GM19025 (cell line): Measurements from ENCODE around the gene IAPP.
"Not testable (repeated sequence)": the region's sequence is repeated elsewhere in the genome, so short reads cannot be mapped to it uniquely, and the experiment has no call there.

Source experiments
- ATAC-seq: cut with Tn5 transposase; IDR thresholded peaks from one replicate; pipeline ENCODE4 v1.9.1; 2021; ENCODE audit warnings: mild to moderate bottlenecking, low read depth, moderate library complexity; ENCODE audit not compliant: unreplicated experiment

Gene IAPP

GRCh38 chr12:21372602-21373001, at the start of gene IAPP:
TSS of gene IAPP (plus strand) at chr12:21372902. CDS start at chr12:21373352, 450 bp downstream.
- ATAC-seq: no peak

GRCh38 chr12:21323736-21324135, 49.0 kb upstream of the IAPP start:
- ATAC-seq: no peak

GRCh38 chr12:21324551-21324950, 48.2 kb upstream of the IAPP start:
- no peak for ATAC-seq

DNA sequence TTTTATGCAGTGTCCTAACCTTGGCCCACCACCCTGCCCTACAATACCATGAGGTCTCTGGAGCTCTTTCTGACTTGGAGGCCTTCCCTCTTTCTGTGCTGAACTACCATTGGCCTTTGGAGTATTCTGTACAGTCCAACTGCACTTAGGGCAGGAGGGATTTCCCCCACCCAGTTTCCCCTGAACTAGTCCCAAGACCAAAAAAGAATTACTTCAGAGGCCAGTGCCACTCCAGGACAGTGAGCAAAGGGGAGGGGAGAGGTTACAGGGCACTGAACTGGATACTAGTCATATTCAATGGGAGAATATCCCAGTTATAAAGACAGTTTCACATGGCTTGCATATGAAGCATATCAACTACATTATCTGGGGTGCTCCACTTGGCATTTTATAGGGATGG, 44.1 kb upstream of the IAPP start:
- no peak for ATAC-seq

DNA sequence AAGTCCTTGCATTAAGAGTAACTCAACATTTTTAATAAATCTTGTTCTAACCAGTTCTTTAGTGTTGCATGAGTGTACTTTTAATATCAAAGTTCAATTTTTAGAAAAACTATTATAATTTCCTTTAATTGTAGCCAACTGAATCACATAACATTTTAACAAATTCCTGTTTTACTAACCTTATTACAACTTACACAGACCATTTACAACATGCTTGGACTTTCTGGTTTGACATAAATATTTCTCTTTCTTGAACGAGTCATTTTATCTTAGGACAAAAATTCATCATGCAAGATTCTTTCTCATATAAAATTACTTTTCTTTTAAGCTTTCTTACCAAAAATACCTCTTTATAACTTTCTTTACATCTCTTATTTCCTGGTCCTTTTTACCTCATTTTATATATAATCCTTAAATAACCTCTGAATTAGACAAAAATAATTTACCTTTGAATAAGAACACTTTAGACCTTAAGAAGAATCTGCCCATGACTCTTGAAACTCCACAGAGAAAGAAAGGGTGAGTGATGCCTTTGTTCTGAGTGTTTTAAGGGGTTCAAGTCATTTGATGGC, 41.9 kb upstream of the IAPP start:
- no peak for ATAC-seq

DNA sequence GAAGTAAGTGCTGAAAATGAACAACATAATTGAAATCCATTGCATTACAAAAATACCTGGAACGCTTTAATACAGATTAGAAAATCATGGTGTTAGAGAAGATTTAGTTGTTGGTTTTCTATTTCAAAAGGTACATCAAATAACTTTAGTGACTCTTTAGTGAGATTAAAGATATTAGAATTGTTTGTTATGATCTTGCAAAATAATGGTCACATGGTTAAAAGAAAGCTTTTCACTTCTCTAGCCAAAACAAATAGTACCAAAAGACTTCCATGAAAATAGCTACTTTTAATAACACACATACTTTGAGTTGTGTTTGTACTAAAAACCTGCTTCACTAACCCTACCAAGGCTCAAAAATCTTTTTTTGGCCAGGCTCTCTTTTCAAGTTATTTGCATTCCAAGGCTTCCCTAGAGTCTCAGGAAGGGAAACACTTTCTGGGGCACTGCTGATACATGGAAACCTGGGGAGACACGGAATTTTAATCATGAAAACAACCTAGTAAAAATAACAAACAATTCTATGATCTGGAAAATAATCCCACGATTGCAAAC, 37.9 kb upstream of the IAPP start, which contains the start of gene SLCO1A2:
TSS of gene SLCO1A2 (minus strand) at position 147 of the 555 bp plus-strand sequence. CDS start 270 bp downstream, outside the sequence.
- no peak for ATAC-seq

DNA sequence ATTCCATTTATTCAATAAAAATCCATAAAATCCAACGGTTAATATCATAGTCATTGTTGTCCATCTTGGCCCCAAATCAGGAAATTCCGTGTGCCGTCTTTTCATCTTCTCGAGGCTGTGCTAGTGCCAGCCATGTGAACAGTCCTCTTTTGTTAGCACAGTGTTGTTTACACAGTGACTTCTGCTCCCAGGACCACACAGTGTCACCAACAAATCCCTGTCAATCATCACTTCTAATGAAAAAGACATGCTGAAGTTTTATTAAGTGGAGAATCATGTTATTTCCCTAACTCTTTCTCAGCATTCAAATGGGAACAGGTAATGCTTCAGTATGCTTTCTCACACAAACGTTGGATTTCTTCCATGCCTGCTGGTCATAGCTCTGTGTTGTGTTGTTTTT, 36.0 kb upstream of the IAPP start:
- no peak for ATAC-seq

DNA sequence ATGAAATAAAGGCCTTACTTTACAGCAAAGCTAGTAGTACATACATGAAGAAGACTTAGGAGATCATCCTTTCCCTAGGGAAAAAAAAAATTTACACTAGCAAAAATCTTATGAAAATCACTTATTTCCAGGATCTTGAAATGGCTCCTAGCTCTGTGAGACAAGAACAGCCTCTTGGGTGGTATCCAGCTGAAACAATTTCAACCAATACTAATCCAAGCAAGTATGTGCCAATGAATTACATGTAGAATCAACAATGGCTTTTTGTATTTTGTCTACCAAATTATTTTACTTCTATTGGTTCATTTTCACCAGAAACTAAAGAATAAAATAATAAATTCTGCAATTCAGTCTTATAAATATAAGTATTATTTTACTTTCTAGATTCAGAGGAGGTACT, 35.2 kb upstream of the IAPP start:
- ATAC-seq: no peak

DNA sequence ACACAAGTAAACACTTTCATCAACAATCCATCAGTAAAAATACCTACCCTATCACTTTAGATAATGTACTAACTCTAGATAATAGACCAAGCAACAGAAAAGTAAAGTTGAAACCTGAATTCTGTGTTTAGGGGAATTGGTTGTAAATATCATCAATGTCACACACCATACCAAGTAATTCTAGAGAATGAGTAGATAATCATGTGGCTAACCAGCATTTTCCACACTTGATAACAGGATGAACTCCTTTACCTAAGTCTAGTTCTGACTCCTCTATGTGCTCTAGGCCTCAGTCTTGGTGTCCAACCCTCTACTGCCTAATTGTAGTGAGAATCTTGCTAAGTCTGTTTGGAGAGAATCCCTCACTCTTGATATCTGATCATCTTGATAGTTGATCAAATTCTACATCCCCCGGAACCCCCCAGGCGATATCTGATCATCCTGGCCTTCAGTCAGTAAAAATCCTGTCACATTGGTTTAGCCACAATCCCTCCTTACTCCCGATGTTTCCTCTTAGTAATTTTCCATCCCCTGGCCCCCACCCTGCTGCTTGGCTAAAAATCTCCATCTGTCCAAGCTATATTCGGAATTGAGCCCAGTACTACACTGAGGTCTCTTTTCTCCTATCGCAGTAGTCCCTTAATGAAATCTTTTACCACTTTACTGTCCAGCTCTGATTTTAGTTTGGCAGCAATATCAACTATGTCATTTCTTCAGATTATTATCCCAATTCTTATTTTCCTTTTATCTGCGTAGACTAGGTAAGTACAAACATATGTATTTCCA, 34.5 kb upstream of the IAPP start:
- ATAC-seq: no peak

DNA sequence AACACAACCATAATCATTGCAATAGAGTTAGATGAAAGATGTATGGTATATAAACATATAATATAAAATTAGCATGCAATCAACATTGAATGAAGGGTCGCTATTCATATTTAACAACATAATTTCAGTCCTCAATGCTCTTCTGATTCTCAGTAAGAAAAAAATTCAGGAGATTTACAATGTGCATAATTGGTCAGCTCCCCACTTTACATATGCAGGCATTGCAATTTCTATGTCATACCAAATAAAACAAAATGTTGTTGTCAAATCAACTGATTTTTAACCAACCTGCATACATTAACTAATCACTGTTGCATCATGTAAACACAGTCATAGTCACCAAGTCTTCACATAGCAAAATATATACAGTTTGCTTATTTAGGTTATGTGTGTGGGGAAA, 32.8 kb upstream of the IAPP start:
- no peak for ATAC-seq

DNA sequence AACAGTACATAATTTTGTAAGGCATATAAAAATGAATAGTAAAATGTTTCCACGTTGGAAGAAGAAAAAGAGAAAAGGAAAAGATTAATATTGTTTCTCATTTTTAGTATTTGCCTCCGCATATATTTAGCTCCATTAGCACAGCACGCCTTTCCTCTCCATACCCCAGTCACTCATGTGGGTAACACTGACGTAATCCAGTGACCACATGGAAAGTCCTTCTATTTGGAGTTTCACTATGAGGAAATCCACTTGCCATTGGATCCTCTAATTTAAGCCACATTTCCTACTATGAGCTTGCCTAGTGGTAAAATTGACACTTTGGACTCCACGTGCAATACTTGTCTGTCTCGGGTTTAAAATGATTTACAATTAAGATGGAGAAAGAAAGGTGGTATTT, 32.3 kb upstream of the IAPP start:
- ATAC-seq: no peak

DNA sequence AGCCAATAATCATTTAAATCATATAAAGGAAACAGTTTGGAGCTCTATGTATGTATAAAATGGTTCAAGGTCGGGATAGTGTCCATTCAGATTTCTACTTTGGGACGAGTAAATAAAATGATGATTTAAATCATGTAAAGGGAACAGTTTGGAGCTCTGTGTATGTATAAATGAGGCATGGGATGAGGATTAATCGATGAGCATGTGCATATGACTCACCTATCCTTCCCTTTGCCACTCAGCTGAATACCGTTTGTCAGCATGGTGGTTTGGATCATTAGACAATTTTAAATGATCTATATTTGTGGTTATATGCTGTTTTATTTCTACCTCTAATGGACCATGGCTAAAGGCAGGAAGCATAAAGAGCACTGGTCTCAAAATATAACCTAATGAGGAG, 30.9 kb upstream of the IAPP start:
- no peak for ATAC-seq

DNA sequence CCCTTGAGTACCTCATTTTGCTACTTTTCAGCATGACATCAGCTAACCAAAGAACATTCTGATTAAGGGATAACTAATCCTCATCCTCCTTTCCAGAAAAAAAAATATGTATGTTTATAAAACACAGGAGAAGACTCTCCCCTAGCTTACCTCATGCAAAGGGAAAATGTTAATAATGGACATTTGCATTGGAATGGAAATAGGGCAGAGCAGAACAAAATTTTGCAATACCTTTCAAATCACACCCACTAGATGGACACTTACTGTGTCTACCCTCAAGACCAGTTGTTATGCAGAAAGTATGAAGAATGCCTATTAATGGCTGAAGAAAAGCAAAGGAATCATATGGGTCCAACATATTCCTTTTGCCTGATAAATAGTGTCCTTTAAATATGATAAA, 29.1 kb upstream of the IAPP start:
- no peak for ATAC-seq

GRCh38 chr12:21346542-21347205, 26.0 kb upstream of the IAPP start:
- ATAC-seq: no peak

DNA sequence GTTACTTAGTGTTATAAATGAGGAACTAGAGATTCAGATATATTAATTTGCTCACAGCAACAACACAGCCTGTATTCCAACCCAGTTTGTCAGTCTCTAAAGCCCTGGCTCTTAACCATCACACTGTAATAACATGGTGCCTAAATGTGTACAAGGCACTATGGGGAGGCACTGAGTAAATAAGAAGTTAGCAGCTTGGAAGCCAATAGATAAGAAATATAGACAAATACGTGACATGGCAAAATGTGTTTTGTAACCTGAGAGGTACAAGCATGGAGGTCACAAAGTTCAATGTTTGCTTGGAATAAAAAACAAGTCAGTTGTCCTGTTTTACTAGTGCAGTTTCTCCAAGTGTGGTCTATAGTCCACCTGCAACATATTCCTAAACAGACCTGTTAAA, 21.7 kb upstream of the IAPP start:
- ATAC-seq: no peak

- no peak for ATAC-seq
These were observed 19.2 kb upstream of the IAPP start for GRCh38 chr12:21353487-21353886.

- ATAC-seq: no peak
These were observed 18.8 kb upstream of the IAPP start for GRCh38 chr12:21353948-21354347.

DNA sequence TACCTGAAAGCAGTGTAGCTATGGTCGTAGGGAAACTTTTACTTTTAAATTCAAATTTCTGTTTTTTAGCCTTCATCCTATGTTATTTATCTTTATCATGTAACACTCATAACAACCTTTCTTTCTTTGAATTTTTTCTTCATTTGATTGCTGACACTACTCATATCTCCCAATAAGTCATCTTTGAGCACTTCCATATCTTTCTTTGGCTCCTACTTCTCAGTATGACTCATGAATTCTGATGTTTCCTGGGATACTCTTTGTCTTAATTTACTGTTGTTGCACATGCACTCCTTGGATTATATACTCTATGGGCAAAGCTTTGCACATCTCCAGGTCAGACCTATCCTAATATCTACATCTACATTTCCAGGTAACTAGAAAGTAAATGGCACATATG, 18.1 kb upstream of the IAPP start:
- ATAC-seq: no peak

DNA sequence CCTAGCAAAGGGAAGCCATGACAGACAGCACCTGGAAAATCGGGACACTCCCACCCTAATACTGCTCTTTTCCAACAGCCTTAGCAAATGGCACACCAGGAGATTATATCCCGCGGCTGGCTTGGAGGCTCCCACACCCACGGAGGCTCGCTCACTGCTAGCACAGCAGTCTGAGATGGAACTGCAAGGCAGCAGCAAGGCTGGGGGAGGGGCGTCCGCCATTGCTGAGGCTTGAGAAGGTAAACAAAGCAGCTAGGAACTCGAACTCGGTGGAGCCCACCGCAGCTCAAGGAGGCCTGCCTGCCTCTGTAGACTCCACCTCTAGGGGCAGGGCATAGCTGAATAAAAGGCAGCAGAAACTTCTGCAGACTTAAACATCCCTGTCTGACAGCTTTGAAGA, 12.1 kb upstream of the IAPP start:
- ATAC-seq: not testable (repeated sequence)

- ATAC-seq: no peak
These were observed 3.3 kb upstream of the IAPP start for GRCh38 chr12:21369141-21369980.
